Testis (tissue), 2 donors: ENCODE results near the gene RACK1.

Source experiments
- CTCF ChIP-seq, 3 experiments: fragments of 450-650 bp in 2 of 3; fragments of 200-600 bp in 1 of 3; sonication (generic) in 1 of 3; IDR thresholded peaks; one replicate each; pipeline ENCODE4 v1.5.1; 2016 to 2019; ENCODE audit warnings: antibody characterized with exemption in 3 of 3, mild to moderate bottlenecking in 2 of 3, moderate library complexity in 1 of 3
- POLR2A ChIP-seq: fragments of 450-650 bp; IDR thresholded peaks from one replicate; pipeline ENCODE4 v1.6.1; 2017; ENCODE audit warnings: antibody characterized with exemption, mild to moderate bottlenecking, moderate library complexity

- TF ChIP-seq CTCF (IDR thresholded peaks at IDR 0.05) = no peak
- no peak for TF ChIP-seq POLR2A
Measured at GRCh38 chr5:181217803-181218062, 26.0 kb downstream of the RACK1 start.
